Retinal pigment epithelial cell (primary cell): ENCODE measurements around the gene CDKL4.
"Not testable (repeated sequence)": the region's sequence is repeated elsewhere in the genome, so short reads cannot be mapped to it uniquely, and the experiment has no call there.

Experiments
- DNase-seq: peaks from one replicate; pipeline ENCODE4 v3.0.0-alpha.2; 2010; ENCODE audit warnings: low read depth
- H3K4me3 ChIP-seq: 2 replicates; pipeline ENCODE4 v1.5.1; 2011; ENCODE audit warnings: mild to moderate bottlenecking, low read length, control low read depth, moderate library complexity
- CTCF ChIP-seq: conservative IDR thresholded peaks from 2 replicates; pipeline ENCODE4 v1.5.1; 2011; ENCODE audit warnings: low read depth, low read length, control low read depth, inconsistent platforms

Gene CDKL4

GRCh38 chr2:39140322-39140847 is 103.4 kb downstream of the CDKL4 start:
- no peak overlapping the region for H3K4me3 ChIP-seq
- no peak for TF ChIP-seq CTCF

GRCh38 chr2:39139511-39140237 is 104.1 kb downstream of the CDKL4 start:
- H3K4me3 ChIP-seq, result no peak overlapping the region
- TF ChIP-seq CTCF, result no peak
- no peak for DNase-seq

More at GRCh38 chr2:39140322-39140847, 103.4 kb downstream of the CDKL4 start:
- no peak for DNase-seq

GRCh38 chr2:39138837-39139211 is 104.9 kb downstream of the CDKL4 start:
- H3K4me3 ChIP-seq, result no peak overlapping the region
- TF ChIP-seq CTCF, result no peak
- DNase-seq, result no peak

- DNase-seq, H3K4me3 ChIP-seq: not testable (repeated sequence)
These were observed 105.5 kb downstream of the CDKL4 start for GRCh38 chr2:39138187-39138836.

GRCh38 chr2:39136799-39137198 is 107.0 kb downstream of the CDKL4 start:
- H3K4me3 ChIP-seq, result no peak overlapping the region
- no peak for DNase-seq
- TF ChIP-seq CTCF, result no peak

GRCh38 chr2:39135690-39136259 is 108.0 kb downstream of the CDKL4 start:
- no peak overlapping the region for H3K4me3 ChIP-seq
- DNase-seq, result no peak
- TF ChIP-seq CTCF, result no peak

- no peak for DNase-seq
- no peak overlapping the region for H3K4me3 ChIP-seq
- no peak for TF ChIP-seq CTCF
These were observed 110.4 kb downstream of the CDKL4 start for GRCh38 chr2:39133215-39133851.
